SK-N-SH (cell line): ENCODE measurements around the gene PTPRD. TPM values are rescaled to one million over a fixed set of nuclear protein-coding genes. Genes with fewer than 3 reads are reported as not detected.

ENCODE experiments used
- CTCF ChIA-PET: fragments of 300-600, 350-600 bp; formaldehyde crosslinking; extraction: SDS; loops from one replicate; lab custom pipeline; 2021; lab: Yijun Ruan, JAX
- POLR2A ChIA-PET: fragments of 350-600 bp; sonication (Branson Sonifier 250); formaldehyde crosslinking; extraction: SDS; loops from one replicate; lab custom pipeline; 2020; ENCODE audit warnings: antibody characterized with exemption, inconsistent platforms; lab: Yijun Ruan, JAX
- DNase-seq: peaks from one replicate; pipeline ENCODE4 v3.0.0; 2012
- H2AFZ ChIP-seq: fragments of 200-600 bp; sonication (generic); 2 replicates; pipeline ENCODE4 v1.8.1; 2016; ENCODE audit warnings: antibody characterized with exemption, mild to moderate bottlenecking, low read depth
- H3F3A ChIP-seq: fragments of 200-600 bp; sonication (generic); replicated peaks from 2 replicates; pipeline ENCODE3; 2016; ENCODE audit warnings: antibody characterized with exemption, mild to moderate bottlenecking; ENCODE audit not compliant: insufficient read depth
- H3K27ac ChIP-seq, 2 experiments: fragments of 200-500 bp in 1 of 2; fragments of 200-600 bp in 1 of 2; sonication (Bioruptor generic) in 1 of 2; sonication (generic), shearing (Covaris generic) in 1 of 2; 2 replicates each; pipeline versions ENCODE4 v1.5.1 to v1.6.1; 2014 to 2016; ENCODE audit warnings: low read depth in 2 of 2, inconsistent platforms in 1 of 2, low read length in 1 of 2, mild to moderate bottlenecking in 1 of 2, mixed read lengths in 1 of 2
- H3K27me3 ChIP-seq: fragments of 200-600 bp; sonication (generic), shearing (Covaris generic); 2 replicates; pipeline ENCODE4 v1.6.1; 2016; ENCODE audit warnings: mixed run types; ENCODE audit not compliant: insufficient read depth
- H3K36me3 ChIP-seq, 2 experiments: fragments of 200-500 bp in 1 of 2; fragments of 200-600 bp in 1 of 2; sonication (Bioruptor generic) in 1 of 2; sonication (generic) in 1 of 2; replicated peaks in 1 of 2; 2 replicates each; pipeline versions ENCODE3 to v1.5.1; 2014 to 2016; ENCODE audit warnings: low read length in 1 of 2, mild to moderate bottlenecking in 1 of 2; ENCODE audit not compliant: insufficient read depth in 2 of 2, control insufficient read depth in 1 of 2
- H3K4me1 ChIP-seq, 2 experiments: fragments of 200-500 bp in 1 of 2; fragments of 200-600 bp in 1 of 2; sonication (Bioruptor generic) in 1 of 2; sonication (generic), shearing (Covaris generic) in 1 of 2; 2 replicates each; pipeline versions ENCODE4 v1.5.1 to v1.6.1; 2014 to 2016; ENCODE audit warnings: low read depth in 1 of 2, low read length in 1 of 2, mixed run types in 1 of 2; ENCODE audit not compliant: insufficient read depth in 2 of 2, control insufficient read depth in 1 of 2
- H3K4me2 ChIP-seq: fragments of 200-600 bp; sonication (generic), shearing (Covaris generic); 2 replicates; pipeline ENCODE4 v1.6.1; 2017; ENCODE audit warnings: mixed run types
- H3K4me3 ChIP-seq, 2 experiments: fragments of 200-500 bp in 1 of 2; fragments of 200-600 bp in 1 of 2; sonication (Bioruptor generic) in 1 of 2; sonication (generic), shearing (Covaris generic) in 1 of 2; 2 replicates each; pipeline versions ENCODE4 v1.5.1 to v1.8.1; 2014 to 2016; ENCODE audit warnings: low read depth in 2 of 2, inconsistent platforms in 1 of 2, low read length in 1 of 2, mild to moderate bottlenecking in 1 of 2, mixed read lengths in 1 of 2, moderate library complexity in 1 of 2
- H3K79me2 ChIP-seq: fragments of 200-600 bp; sonication (generic); 2 replicates; pipeline ENCODE4 v1.8.1; 2017; ENCODE audit warnings: mild to moderate bottlenecking; ENCODE audit not compliant: insufficient read depth
- H3K9ac ChIP-seq: fragments of 200-600 bp; sonication (generic); 2 replicates; pipeline ENCODE4 v1.6.1; 2017; ENCODE audit warnings: mixed run types
- H3K9me2 ChIP-seq: fragments of 200-600 bp; sonication (generic); 2 replicates; pipeline ENCODE4 v1.6.1; 2017; ENCODE audit warnings: mixed run types
- H3K9me3 ChIP-seq: fragments of 200-600 bp; sonication (generic); 2 replicates; pipeline ENCODE4 v1.6.1; 2017; ENCODE audit warnings: mixed run types, mild to moderate bottlenecking, moderate library complexity
- H4K20me1 ChIP-seq: fragments of 200-600 bp; sonication (generic); 2 replicates; pipeline ENCODE4 v1.6.1; 2017; ENCODE audit warnings: mild to moderate bottlenecking, mixed run types; ENCODE audit not compliant: insufficient read depth
- CHD2 ChIP-seq: fragments of 150-350 bp; IDR thresholded peaks from 2 replicates; pipeline ENCODE4 v1.6.1; 2018; ENCODE audit warnings: low read length; ENCODE audit not compliant: partially characterized antibody
- EZH2phosphoT487 ChIP-seq: fragments of 200-600 bp; sonication (generic); IDR thresholded peaks from 2 replicates; pipeline ENCODE4 v1.6.1; 2017; ENCODE audit warnings: low read depth, mixed run types, mild to moderate bottlenecking, antibody characterized with exemption, moderate library complexity, borderline replicate concordance
- FOXM1 ChIP-seq: IDR thresholded peaks from 2 replicates; pipeline ENCODE4 v1.4.0; 2012; ENCODE audit warnings: low read depth, mild to moderate bottlenecking
- GATA2 ChIP-seq: sonication (generic); formaldehyde crosslinking; IDR thresholded peaks from 2 replicates; pipeline ENCODE4 v1.5.0; 2020; ENCODE audit warnings: mild to moderate bottlenecking, missing genetic modification reagents
- IRF3 ChIP-seq: fragments of 150-350 bp; IDR thresholded peaks from 2 replicates; pipeline ENCODE4 v1.6.1; 2016; ENCODE audit warnings: mild to moderate bottlenecking, low read depth, low read length
- JUND ChIP-seq: IDR thresholded peaks from 2 replicates; pipeline ENCODE4 v1.4.0; 2012
- RCOR1 ChIP-seq: fragments of 150-350 bp; IDR thresholded peaks from 2 replicates; pipeline ENCODE4 v1.6.1; 2017; ENCODE audit warnings: antibody characterized with exemption, low read length
- REST ChIP-seq: IDR thresholded peaks from 2 replicates; pipeline ENCODE4 v1.6.1; 2012; ENCODE audit warnings: mild to moderate bottlenecking, low read depth, low read length, moderate library complexity
- RFX5 ChIP-seq: IDR thresholded peaks from 2 replicates; pipeline ENCODE4 v1.6.1; 2012; ENCODE audit warnings: mild to moderate bottlenecking, improper control_type of control experiment, low read length
- RXRA ChIP-seq: IDR thresholded peaks from 2 replicates; pipeline ENCODE4 v1.4.0; 2012; ENCODE audit warnings: low read depth, mild to moderate bottlenecking, borderline replicate concordance
- SIN3A ChIP-seq: IDR thresholded peaks from 2 replicates; pipeline ENCODE4 v1.6.1; 2012; ENCODE audit warnings: low read depth, mild to moderate bottlenecking, low read length, moderate library complexity, borderline replicate concordance
- TAF1 ChIP-seq: IDR thresholded peaks from 2 replicates; pipeline ENCODE4 v1.6.1; 2012; ENCODE audit warnings: low read depth, mild to moderate bottlenecking, low read length, moderate library complexity, borderline replicate concordance
- TCF12 ChIP-seq: IDR thresholded peaks from 2 replicates; pipeline ENCODE4 v1.4.0; 2012
- USF1 ChIP-seq: IDR thresholded peaks from 2 replicates; pipeline ENCODE4 v1.4.0; 2012; ENCODE audit warnings: low read depth, borderline replicate concordance
- YY1 ChIP-seq: IDR thresholded peaks from 2 replicates; pipeline ENCODE4 v1.4.0; 2012; ENCODE audit warnings: low read depth, mild to moderate bottlenecking
- WGBS: methylation state at CpG from one replicate; pipeline ENCODE4 v1.1.6; 2017; ENCODE audit warnings: low lambda C conversion rate; 5-methylcytosine and 5-hydroxymethylcytosine counted together
- polyA plus RNA-seq, 3 experiments: library from polyadenylated mRNA; depleted of rRNA; stranded (reverse); fragments of >200 nt; gene quantifications; 2 replicates each; pipeline ENCODE4 v1.2.3, GENCODE V29; 2012

The PTPRD gene
- polyA plus RNA-seq, 1 of the 3 experiments (the other 2 are of a cell fraction), result 0.15 TPM

- Histone ChIP-seq H3K4me3 (no peak overlapping the region), H3K9me3 (no peaks in the 10 kb centered on the region), H3K4me1 (no peaks in the 10 kb centered on the region), H3K79me2 (no peaks in the 10 kb centered on the region), H3F3A (no peaks in the 10 kb centered on the region), H3K9me2 (no peaks in the 10 kb centered on the region), H2AFZ (no peak overlapping the region), H3K27ac (no peak overlapping the region), H3K27me3 (no peaks in the 10 kb centered on the region), H4K20me1 (no peaks in the 10 kb centered on the region), H3K4me2 (no peak overlapping the region), H3K36me3 (no peaks in the 10 kb centered on the region), H3K9ac (no peak overlapping the region)
- DNase-seq, result no peak
- TF ChIP-seq RFX5 (no peak), SIN3A (no peak), JUND (no peak), USF1 (no peak), TAF1 (no peak)
- POLR2A ChIA-PET, result no interaction called here
- 62% methylated on average over 5 of the region's 5 CpGs for WGBS
- CTCF ChIA-PET, result interaction anchor here (1.2 kb wide), 1 partner anchor 12 kb away, joined by 3 read pairs; no protein-coding TSS in a partner anchor
Measured at GRCh38 chr9:8822667-8823025, 1790.2 kb downstream of the PTPRD start.

GRCh38 chr9:8821910-8822666 is 1790.7 kb downstream of the PTPRD start:
- POLR2A ChIA-PET, result no interaction called here
- TF ChIP-seq IRF3, result no peak
- H4K20me1 ChIP-seq, result no peaks in the 10 kb centered on the region
- H2AFZ ChIP-seq, result no peak overlapping the region
- no peaks in the 10 kb centered on the region for H3K79me2 ChIP-seq
- CTCF ChIA-PET, result interaction anchor here (1.2 kb wide), 1 partner anchor 12 kb away, joined by 3 read pairs; no protein-coding TSS in a partner anchor
- H3K27ac ChIP-seq, result no peak overlapping the region
- H3K4me1 ChIP-seq, result no peaks in the 10 kb centered on the region
- 78% methylated on average over 4 of the region's 4 CpGs for WGBS
- H3K9me3 ChIP-seq, result no peaks in the 10 kb centered on the region
- no peaks in the 10 kb centered on the region for H3K9me2 ChIP-seq
- no peak overlapping the region for H3K4me2 ChIP-seq
- no peaks in the 10 kb centered on the region for H3K27me3 ChIP-seq
- DNase-seq, result no peak
- H3K4me3 ChIP-seq, result no peak overlapping the region
- H3K9ac ChIP-seq, result no peak overlapping the region
- H3K36me3 ChIP-seq, result no peaks in the 10 kb centered on the region
- H3F3A ChIP-seq, result no peaks in the 10 kb centered on the region

- no peak overlapping the region for H3K4me3 ChIP-seq
- CTCF ChIA-PET, result interaction anchor here (0.7 kb wide), 1 partner anchor 9 kb away, joined by 3 read pairs; no protein-coding TSS in a partner anchor
- H3K27me3 ChIP-seq, result no peaks in the 10 kb centered on the region
- H3K9me2 ChIP-seq, result no peaks in the 10 kb centered on the region
- no peaks in the 10 kb centered on the region for H3K79me2 ChIP-seq
- POLR2A ChIA-PET, result no interaction called here
- no peaks in the 10 kb centered on the region for H3K36me3 ChIP-seq
- no peaks in the 10 kb centered on the region for H4K20me1 ChIP-seq
- no peak overlapping the region for H3K4me2 ChIP-seq
- no peak overlapping the region for H2AFZ ChIP-seq
- H3K27ac ChIP-seq, result no peak overlapping the region
- H3K4me1 ChIP-seq, result no peaks in the 10 kb centered on the region; a peak in 1 of 4 replicates
- H3K9me3 ChIP-seq, result no peaks in the 10 kb centered on the region
- H3K9ac ChIP-seq, result no peak overlapping the region
- no peak for DNase-seq
- no peaks in the 10 kb centered on the region for H3F3A ChIP-seq
- TF ChIP-seq YY1 (no peak), GATA2 (CRISPR knock-in tag) (no peak), EZH2phosphoT487 (no peak), FOXM1 (no peak), CHD2 (no peak), RXRA (no peak), RFX5 (no peak), RCOR1 (no peak), SIN3A (no peak), TCF12 (no peak), REST (no peak)
Measured at GRCh38 chr9:8817335-8817734, 1795.5 kb downstream of the PTPRD start.
